Activated T-helper 1 cell treated with anti-CD3 and anti-CD28 coated beads, Interleukin-12 subunit alpha, Interleukin-12 subunit beta, Interleukin-2, Interleukin-4 antibody, amounts not matched to agents 30 ng/mL and 10 ng/mL and 1 ng/mL, durations not matched to agents 14 hours and 24 hours and 36 hours (primary cell): ENCODE results near the gene FNTB. TPM values are rescaled to one million over a fixed set of nuclear protein-coding genes. Genes with fewer than 3 reads are reported as not detected.

Source experiments
- DNase-seq: peaks from one replicate; pipeline ENCODE4 v3.0.0; 2021; ENCODE audit warnings: low spot score
- H3K27ac Mint-ChIP-seq: one replicate; pipeline ENCODE4 v1.8.0; 2021; ENCODE audit warnings: mild to moderate bottlenecking, mixed read lengths
- H3K27me3 Mint-ChIP-seq: one replicate; pipeline ENCODE4 v1.8.0; 2022; ENCODE audit warnings: mild to moderate bottlenecking, moderate library complexity, mixed read lengths; ENCODE audit not compliant: insufficient read depth
- H3K36me3 Mint-ChIP-seq: one replicate; pipeline ENCODE4 v1.8.0; 2021; ENCODE audit warnings: low read depth, mixed read lengths
- H3K4me1 Mint-ChIP-seq: one replicate; pipeline ENCODE4 v1.8.0; 2021; ENCODE audit warnings: low read depth, mixed read lengths
- H3K4me3 Mint-ChIP-seq: one replicate; pipeline ENCODE4 v1.8.0; 2021; ENCODE audit warnings: mild to moderate bottlenecking, moderate library complexity, mixed read lengths
- H3K9me3 Mint-ChIP-seq: one replicate; pipeline ENCODE4 v1.8.0; 2021; ENCODE audit warnings: mixed read lengths
- intact Hi-C: fragments of 100-400 bp; cut with micrococcal nuclease; formaldehyde crosslinking; loops from one replicate; pipeline ENCODE4 v1.15.1; 2024
- total RNA-seq: library from RNA; stranded (reverse); gene quantifications from 2 replicates; pipeline ENCODE4 v1.2.3, GENCODE V29; 2022

The FNTB gene
- total RNA-seq = 14.3 and 17.8 TPM in 2 replicates

GRCh38 chr14:64986648-64987437 lies at the start of gene FNTB:
Gene FNTB (plus strand): TSS chr14:64986895. CDS start chr14:64986954, 59 bp downstream.
- peak; percentile 90 for DNase-seq
- Mint-ChIP-seq H3K27me3 (peaks cover 22% of the 10 kb centered on the region), H3K4me1 (peaks cover 51% of the 10 kb centered on the region), H3K4me3 (peak within 1 kb of the TSS; percentile 98), H3K9me3 (no peaks in the 10 kb centered on the region), H3K27ac (peak within 1 kb of the TSS; percentile 99), H3K36me3 (peaks cover 16% of the 10 kb centered on the region)
- intact Hi-C loops = loop anchor here (1.0 to 5.0 kb wide), 13 partner anchors 11 to 600 kb away; partner anchors contain the start of genes CHURC1, FUT8, MAX and MTHFD1

- intact Hi-C loops = no loop called here
- DNase-seq = no peak
- Mint-ChIP-seq H3K4me1 (peaks cover 50% of the 10 kb centered on the region), H3K36me3 (peaks cover 35% of the 10 kb centered on the region), H3K27me3 (no peaks in the 10 kb centered on the region), H3K9me3 (no peaks in the 10 kb centered on the region), H3K4me3 (no peak overlapping the region), H3K27ac (no peak overlapping the region)
These were observed 49.4 kb upstream of the FNTB start for GRCh38 chr14:64937171-64937820.

GRCh38 chr14:64937821-64938193 lies 48.9 kb upstream of the FNTB start:
- Mint-ChIP-seq H3K36me3 (peaks cover 34% of the 10 kb centered on the region), H3K9me3 (no peaks in the 10 kb centered on the region), H3K4me3 (no peak overlapping the region), H3K27me3 (no peaks in the 10 kb centered on the region), H3K27ac (no peak overlapping the region), H3K4me1 (peaks cover 52% of the 10 kb centered on the region)
- no peak for DNase-seq
- intact Hi-C loops = no loop called here

- DNase-seq = no peak
- Mint-ChIP-seq H3K36me3 (peaks cover 27% of the 10 kb centered on the region), H3K9me3 (no peaks in the 10 kb centered on the region), H3K4me3 (no peak overlapping the region), H3K27me3 (no peaks in the 10 kb centered on the region), H3K4me1 (peaks cover 63% of the 10 kb centered on the region), H3K27ac (no peak overlapping the region)
- intact Hi-C loops = no loop called here
These were observed 47.5 kb upstream of the FNTB start for GRCh38 chr14:64938972-64939816.

- no peak for DNase-seq
- peaks cover 21% of the 10 kb centered on the region for H3K36me3 Mint-ChIP-seq
- H3K4me1 Mint-ChIP-seq = peaks cover 57% of the 10 kb centered on the region
- no peak overlapping the region for H3K27ac Mint-ChIP-seq
- no peaks in the 10 kb centered on the region for H3K27me3 Mint-ChIP-seq
- H3K4me3 Mint-ChIP-seq = no peak overlapping the region
- no peaks in the 10 kb centered on the region for H3K9me3 Mint-ChIP-seq
- intact Hi-C loops = no loop called here
These were observed 46.9 kb upstream of the FNTB start for GRCh38 chr14:64939817-64940190.

- H3K27me3 Mint-ChIP-seq = no peaks in the 10 kb centered on the region
- H3K36me3 Mint-ChIP-seq = peaks cover 21% of the 10 kb centered on the region
- DNase-seq = no peak
- H3K9me3 Mint-ChIP-seq = no peaks in the 10 kb centered on the region
- H3K27ac Mint-ChIP-seq = no peak overlapping the region
- H3K4me3 Mint-ChIP-seq = no peak overlapping the region
- peaks cover 51% of the 10 kb centered on the region for H3K4me1 Mint-ChIP-seq
- intact Hi-C loops = no loop called here
These were observed 46.3 kb upstream of the FNTB start for GRCh38 chr14:64940336-64940910.

GRCh38 chr14:64942531-64943111 lies 44.1 kb upstream of the FNTB start, which contains the start of gene GPX2:
Gene GPX2 (minus strand): TSS chr14:64942745. CDS start chr14:64942726, 19 bp downstream.
- Mint-ChIP-seq H3K9me3 (no peaks in the 10 kb centered on the region), H3K27ac (peak within 1 kb of the TSS; percentile 11)
- intact Hi-C loops = no loop called here

GRCh38 chr14:64943556-64943955 lies 43.1 kb upstream of the FNTB start:
- DNase-seq = no peak
- H3K4me1 Mint-ChIP-seq = peaks cover 24% of the 10 kb centered on the region
- peak overlapping the region; percentile 11 for H3K27ac Mint-ChIP-seq
- peaks cover 12% of the 10 kb centered on the region for H3K36me3 Mint-ChIP-seq
- no peaks in the 10 kb centered on the region for H3K27me3 Mint-ChIP-seq
- intact Hi-C loops = no loop called here
- no peaks in the 10 kb centered on the region for H3K9me3 Mint-ChIP-seq
- H3K4me3 Mint-ChIP-seq = no peak overlapping the region

More at GRCh38 chr14:64942531-64943111, 44.1 kb upstream of the FNTB start, which contains the start of gene GPX2:
- DNase-seq = no peak
- H3K27me3 Mint-ChIP-seq = no peaks in the 10 kb centered on the region
- no peak within 1 kb of the TSS for H3K4me3 Mint-ChIP-seq
- H3K36me3 Mint-ChIP-seq = peaks cover 18% of the 10 kb centered on the region
- H3K4me1 Mint-ChIP-seq = peaks cover 29% of the 10 kb centered on the region

GRCh38 chr14:64944041-64944440 lies 42.7 kb upstream of the FNTB start:
- no peaks in the 10 kb centered on the region for H3K9me3 Mint-ChIP-seq
- no peaks in the 10 kb centered on the region for H3K27me3 Mint-ChIP-seq
- peaks cover 24% of the 10 kb centered on the region for H3K4me1 Mint-ChIP-seq
- intact Hi-C loops = loop anchor here (1.0 kb wide), 1 partner anchor 15 kb away; no protein-coding TSS in a partner anchor
- H3K4me3 Mint-ChIP-seq = no peak overlapping the region
- H3K36me3 Mint-ChIP-seq = peaks cover 9% of the 10 kb centered on the region
- no peak for DNase-seq
- H3K27ac Mint-ChIP-seq = no peak overlapping the region

GRCh38 chr14:64944861-64945260 lies 41.8 kb upstream of the FNTB start:
- H3K9me3 Mint-ChIP-seq = no peaks in the 10 kb centered on the region
- intact Hi-C loops = loop anchor here (1.0 kb wide), 1 partner anchor 16 kb away; no protein-coding TSS in a partner anchor
- peaks cover 10% of the 10 kb centered on the region for H3K36me3 Mint-ChIP-seq
- peaks cover 19% of the 10 kb centered on the region for H3K4me1 Mint-ChIP-seq
- no peak overlapping the region for H3K4me3 Mint-ChIP-seq
- no peak for DNase-seq
- no peaks in the 10 kb centered on the region for H3K27me3 Mint-ChIP-seq
- H3K27ac Mint-ChIP-seq = no peak overlapping the region

GRCh38 chr14:64945431-64946178 lies 41.1 kb upstream of the FNTB start:
- Mint-ChIP-seq H3K27ac (no peak overlapping the region), H3K4me1 (peaks cover 14% of the 10 kb centered on the region), H3K36me3 (peaks cover 10% of the 10 kb centered on the region), H3K4me3 (no peak overlapping the region), H3K27me3 (no peaks in the 10 kb centered on the region), H3K9me3 (no peaks in the 10 kb centered on the region)
- intact Hi-C loops = no loop called here
- no peak for DNase-seq
